Karpas-422 (cell line): ENCODE data around the gene RPS19. TPM values are rescaled to one million over a fixed set of nuclear protein-coding genes. Genes with fewer than 3 reads are reported as not detected.
"Not testable (repeated sequence)": the region's sequence is repeated elsewhere in the genome, so short reads cannot be mapped to it uniquely, and the experiment has no call there.

Experiments used
- DNase-seq: peaks from one replicate; pipeline ENCODE4 v3.0.0-alpha.2; 2015
- H2AFZ ChIP-seq: fragments of 200-600 bp; sonication (generic); 2 replicates; pipeline ENCODE4 v1.6.1; 2014; ENCODE audit warnings: antibody characterized with exemption, low read length, mixed read lengths
- H3K27ac ChIP-seq: fragments of 200-600 bp; sonication (generic); 2 replicates; pipeline ENCODE4 v1.5.1; 2014; ENCODE audit warnings: mild to moderate bottlenecking, low read length, moderate library complexity
- H3K27me3 ChIP-seq: fragments of 200-600 bp; sonication (generic); 2 replicates; pipeline ENCODE4 v1.6.1; 2014; ENCODE audit warnings: low read length, mixed read lengths
- H3K36me3 ChIP-seq: fragments of 200-600 bp; sonication (generic); 2 replicates; pipeline ENCODE4 v1.6.1; 2014; ENCODE audit warnings: low read length, mixed read lengths; ENCODE audit not compliant: insufficient read depth
- H3K4me1 ChIP-seq: fragments of 200-600 bp; sonication (generic); 2 replicates; pipeline ENCODE4 v1.6.1; 2014; ENCODE audit warnings: mild to moderate bottlenecking, low read length, mixed read lengths
- H3K4me2 ChIP-seq: fragments of 200-600 bp; sonication (generic); 2 replicates; pipeline ENCODE4 v1.6.1; 2014; ENCODE audit warnings: low read length, low read depth, mild to moderate bottlenecking; ENCODE audit not compliant: poor library complexity, severe bottlenecking
- H3K4me3 ChIP-seq: fragments of 200-600 bp; sonication (generic); 2 replicates; pipeline ENCODE4 v1.5.1; 2014; ENCODE audit warnings: mild to moderate bottlenecking, antibody characterized with exemption, low read length, mixed read lengths
- H3K79me2 ChIP-seq: fragments of 200-600 bp; sonication (generic); 2 replicates; pipeline ENCODE4 v1.6.1; 2014; ENCODE audit warnings: mild to moderate bottlenecking, low read length, mixed read lengths
- H3K9ac ChIP-seq: fragments of 200-600 bp; sonication (generic); 2 replicates; pipeline ENCODE4 v1.6.0; 2014; ENCODE audit warnings: low read length
- H3K9me2 ChIP-seq: fragments of 200-600 bp; sonication (generic), shearing (Covaris generic); replicated peaks from 2 replicates; pipeline ENCODE4 v1.6.0; 2014; ENCODE audit warnings: mild to moderate bottlenecking, low read length, moderate library complexity; ENCODE audit not compliant: insufficient read depth
- H3K9me3 ChIP-seq: fragments of 300-700, 200-600 bp; sonication (generic); 2 replicates; pipeline ENCODE4 v1.6.1; 2014; ENCODE audit warnings: low read length, mixed read lengths
- H4K20me1 ChIP-seq: fragments of 200-600 bp; sonication (generic); 2 replicates; pipeline ENCODE4 v1.6.1; 2014; ENCODE audit warnings: mild to moderate bottlenecking, antibody characterized with exemption, low read length, low read depth; ENCODE audit not compliant: insufficient read depth
- total RNA-seq: library from RNA; depleted of rRNA; stranded (reverse); fragments of >200 nt; shearing (Covaris generic); gene quantifications from 2 replicates; pipeline ENCODE4 v1.2.3, GENCODE V29; 2014; ENCODE audit warnings: low replicate concordance

The RPS19 gene
- total RNA-seq, 1 experiment from 2014 or later, result 2,482 TPM

- H3K27me3 ChIP-seq, result no peaks in the 10 kb centered on the region
- H3K79me2 ChIP-seq, result no peaks in the 10 kb centered on the region
- no peak overlapping the region for H3K4me3 ChIP-seq
- no peak overlapping the region for H2AFZ ChIP-seq
- H3K27ac ChIP-seq, result no peak overlapping the region
- no peaks in the 10 kb centered on the region for H3K36me3 ChIP-seq
- peaks cover 23% of the 10 kb centered on the region; the same call in 1 of the 2 replicates for H4K20me1 ChIP-seq
- H3K4me2 ChIP-seq, result no peak overlapping the region
- no peak overlapping the region for H3K9ac ChIP-seq
- no peak for DNase-seq
- H3K9me3 ChIP-seq, result no peaks in the 10 kb centered on the region
- H3K4me1 ChIP-seq, result peaks cover 10% of the 10 kb centered on the region
- H3K9me2 ChIP-seq, result no peaks in the 10 kb centered on the region
Observed at GRCh38 chr19:41913538-41914423, 53.7 kb downstream of the RPS19 start.

- H3K4me3 ChIP-seq, H3K9me2 ChIP-seq, H3K36me3 ChIP-seq, H2AFZ ChIP-seq, H3K9me3 ChIP-seq, H3K4me1 ChIP-seq, H3K79me2 ChIP-seq, H3K27ac ChIP-seq, H3K4me2 ChIP-seq, H3K9ac ChIP-seq, H3K27me3 ChIP-seq, DNase-seq: not testable (repeated sequence)
- H4K20me1 ChIP-seq, result peaks cover 22% of the 10 kb centered on the region; the same call in 1 of the 2 replicates
Observed at GRCh38 chr19:41914424-41914834, 54.4 kb downstream of the RPS19 start.

GRCh38 chr19:41915021-41915775 lies 55.1 kb downstream of the RPS19 start:
- H3K36me3 ChIP-seq, result no peaks in the 10 kb centered on the region
- no peak overlapping the region for H3K4me2 ChIP-seq
- peaks cover 10% of the 10 kb centered on the region for H3K4me1 ChIP-seq
- no peak overlapping the region for H3K4me3 ChIP-seq
- no peaks in the 10 kb centered on the region for H3K9me2 ChIP-seq
- H4K20me1 ChIP-seq, result peaks cover 16% of the 10 kb centered on the region; the same call in 1 of the 2 replicates
- no peaks in the 10 kb centered on the region for H3K27me3 ChIP-seq
- H3K79me2 ChIP-seq, result no peaks in the 10 kb centered on the region
- no peak overlapping the region for H2AFZ ChIP-seq
- H3K9me3 ChIP-seq, result no peaks in the 10 kb centered on the region
- DNase-seq, result no peak
- H3K27ac ChIP-seq, result no peak overlapping the region
- no peak overlapping the region for H3K9ac ChIP-seq

GRCh38 chr19:41915776-41916414 lies 55.8 kb downstream of the RPS19 start:
- Histone ChIP-seq H3K9ac (no peak overlapping the region), H3K27me3 (no peaks in the 10 kb centered on the region), H3K27ac (no peak overlapping the region), H2AFZ (no peak overlapping the region), H3K36me3 (no peaks in the 10 kb centered on the region), H3K4me3 (no peak overlapping the region), H4K20me1 (peaks cover 12% of the 10 kb centered on the region; the same call in 1 of the 2 replicates), H3K79me2 (no peaks in the 10 kb centered on the region), H3K4me1 (peaks cover 10% of the 10 kb centered on the region), H3K9me2 (no peaks in the 10 kb centered on the region), H3K4me2 (no peak overlapping the region), H3K9me3 (no peaks in the 10 kb centered on the region)
- DNase-seq, result no peak

GRCh38 chr19:41917676-41918075 lies 57.6 kb downstream of the RPS19 start:
- no peaks in the 10 kb centered on the region for H3K36me3 ChIP-seq
- no peak overlapping the region for H3K27ac ChIP-seq
- no peak overlapping the region for H3K9ac ChIP-seq
- H3K4me2 ChIP-seq, result no peak overlapping the region
- H3K9me3 ChIP-seq, result no peaks in the 10 kb centered on the region
- no peaks in the 10 kb centered on the region for H3K4me1 ChIP-seq
- no peaks in the 10 kb centered on the region for H3K79me2 ChIP-seq
- H2AFZ ChIP-seq, result no peak overlapping the region
- H3K9me2 ChIP-seq, result no peaks in the 10 kb centered on the region
- no peak overlapping the region for H3K4me3 ChIP-seq
- H4K20me1 ChIP-seq, result peaks cover 8% of the 10 kb centered on the region; the same call in 1 of the 2 replicates
- no peaks in the 10 kb centered on the region for H3K27me3 ChIP-seq
- DNase-seq, result no peak

GRCh38 chr19:41918095-41918494 lies 58.0 kb downstream of the RPS19 start:
- H3K27ac ChIP-seq, result no peak overlapping the region
- peaks cover 8% of the 10 kb centered on the region; the same call in 1 of the 2 replicates for H4K20me1 ChIP-seq
- H3K9ac ChIP-seq, result no peak overlapping the region
- H2AFZ ChIP-seq, result no peak overlapping the region
- H3K9me3 ChIP-seq, result no peaks in the 10 kb centered on the region
- H3K27me3 ChIP-seq, result no peaks in the 10 kb centered on the region
- H3K4me1 ChIP-seq, result no peaks in the 10 kb centered on the region
- no peak for DNase-seq
- no peaks in the 10 kb centered on the region for H3K36me3 ChIP-seq
- no peak overlapping the region for H3K4me3 ChIP-seq
- no peaks in the 10 kb centered on the region for H3K9me2 ChIP-seq
- H3K4me2 ChIP-seq, result no peak overlapping the region
- no peaks in the 10 kb centered on the region for H3K79me2 ChIP-seq

- no peaks in the 10 kb centered on the region for H3K4me1 ChIP-seq
- H3K27me3 ChIP-seq, result no peaks in the 10 kb centered on the region
- no peaks in the 10 kb centered on the region for H3K9me3 ChIP-seq
Observed at GRCh38 chr19:41918653-41919244, 58.7 kb downstream of the RPS19 start.

More at GRCh38 chr19:41918653-41919244, 58.7 kb downstream of the RPS19 start:
- Histone ChIP-seq H3K9me2 (no peaks in the 10 kb centered on the region), H3K4me3 (no peak overlapping the region), H4K20me1 (peaks cover 5% of the 10 kb centered on the region; the same call in 1 of the 2 replicates), H3K79me2 (no peaks in the 10 kb centered on the region), H3K36me3 (no peaks in the 10 kb centered on the region), H2AFZ (no peak overlapping the region), H3K9ac (no peak overlapping the region), H3K4me2 (no peak overlapping the region), H3K27ac (no peak overlapping the region)
- no peak for DNase-seq
